Astrocyte (in vitro differentiated cells and primary cell): ENCODE results near the gene PP2D1. TPM values are rescaled to one million over a fixed set of nuclear protein-coding genes. Genes with fewer than 3 reads are reported as not detected.

Source experiments
- DNase-seq: peaks from one replicate; pipeline ENCODE4 v3.0.0-alpha.2; 2010; ENCODE audit warnings: low read depth
- FAIRE-seq: peaks from 2 replicates; lab custom pipeline; 2011; peaks lifted over from hg19 to GRCh38; lab: Jason Lieb, UNC
- H2AFZ ChIP-seq: 2 replicates; pipeline ENCODE4 v1.6.0; 2012; ENCODE audit warnings: low read depth, low read length, inconsistent platforms
- H3K27ac ChIP-seq: 2 replicates; pipeline ENCODE4 v1.5.1; 2011; ENCODE audit warnings: low read depth, low read length, inconsistent platforms
- H3K27me3 ChIP-seq: 2 replicates; pipeline ENCODE4 v1.6.0; 2011; ENCODE audit warnings: low read length, inconsistent platforms; ENCODE audit not compliant: insufficient read depth
- H3K36me3 ChIP-seq: 2 replicates; pipeline ENCODE4 v1.5.1; 2011; ENCODE audit warnings: low read length, inconsistent platforms; ENCODE audit not compliant: insufficient read depth
- H3K4me1 ChIP-seq: 2 replicates; pipeline ENCODE4 v1.5.1; 2011; ENCODE audit warnings: low read length, inconsistent platforms; ENCODE audit not compliant: insufficient read depth
- H3K4me2 ChIP-seq: 2 replicates; pipeline ENCODE4 v1.6.0; 2012; ENCODE audit warnings: low read length, inconsistent platforms
- H3K4me3 ChIP-seq: 2 replicates; pipeline ENCODE4 v1.5.1; 2011; ENCODE audit warnings: low read depth, mild to moderate bottlenecking, low read length, inconsistent platforms; ENCODE audit not compliant: insufficient read depth
- H3K79me2 ChIP-seq: 2 replicates; pipeline ENCODE4 v1.6.0; 2012; ENCODE audit warnings: mild to moderate bottlenecking, low read length, inconsistent platforms; ENCODE audit not compliant: insufficient read depth
- H3K9ac ChIP-seq: 2 replicates; pipeline ENCODE4 v1.6.0; 2012; ENCODE audit warnings: mild to moderate bottlenecking, low read length, inconsistent platforms
- H3K9me3 ChIP-seq: 2 replicates; pipeline ENCODE4 v1.5.1; 2012; ENCODE audit warnings: low read depth, mild to moderate bottlenecking, low read length, inconsistent platforms; ENCODE audit not compliant: insufficient read depth
- H4K20me1 ChIP-seq: 2 replicates; pipeline ENCODE4 v1.6.0; 2012; ENCODE audit warnings: low read length, inconsistent platforms; ENCODE audit not compliant: insufficient read depth
- H3K27ac Mint-ChIP-seq: one replicate; pipeline ENCODE4 v1.8.0; 2021; ENCODE audit warnings: mild to moderate bottlenecking, mixed read lengths; ENCODE audit not compliant: unreplicated experiment
- H3K27me3 Mint-ChIP-seq: one replicate; pipeline ENCODE4 v1.8.0; 2021; ENCODE audit warnings: low read depth, mixed read lengths; ENCODE audit not compliant: unreplicated experiment
- H3K36me3 Mint-ChIP-seq: one replicate; pipeline ENCODE4 v1.8.0; 2021; ENCODE audit warnings: low read depth, mixed read lengths; ENCODE audit not compliant: unreplicated experiment
- H3K4me1 Mint-ChIP-seq: one replicate; pipeline ENCODE4 v1.8.0; 2021; ENCODE audit warnings: low read depth, mixed read lengths; ENCODE audit not compliant: unreplicated experiment
- H3K4me3 Mint-ChIP-seq: one replicate; pipeline ENCODE4 v1.8.0; 2021; ENCODE audit warnings: mild to moderate bottlenecking, moderate library complexity, mixed read lengths; ENCODE audit not compliant: unreplicated experiment
- H3K9me3 Mint-ChIP-seq: one replicate; pipeline ENCODE4 v1.8.0; 2021; ENCODE audit warnings: mild to moderate bottlenecking, mixed read lengths; ENCODE audit not compliant: unreplicated experiment
- EZH2 ChIP-seq: IDR thresholded peaks from 2 replicates; pipeline ENCODE4 v1.6.1; 2012; ENCODE audit warnings: mild to moderate bottlenecking, low read length, inconsistent platforms; ENCODE audit not compliant: insufficient read depth
- total RNA-seq: library from RNA; stranded (reverse); gene quantifications from 2 replicates; pipeline ENCODE4 v1.2.1, GENCODE V29; 2021
- TF ChIP-seq, protein P1 (sequence below): IDR thresholded peaks from 2 replicates; pipeline ENCODE4 v1.5.1; 2011; ENCODE audit warnings: low read depth, mild to moderate bottlenecking, inconsistent platforms, low read length, moderate library complexity; ENCODE audit not compliant: insufficient read depth

The PP2D1 gene
- total RNA-seq, 1 donor from 2014 or later, result not detected

- TF ChIP-seq, protein P1, sequence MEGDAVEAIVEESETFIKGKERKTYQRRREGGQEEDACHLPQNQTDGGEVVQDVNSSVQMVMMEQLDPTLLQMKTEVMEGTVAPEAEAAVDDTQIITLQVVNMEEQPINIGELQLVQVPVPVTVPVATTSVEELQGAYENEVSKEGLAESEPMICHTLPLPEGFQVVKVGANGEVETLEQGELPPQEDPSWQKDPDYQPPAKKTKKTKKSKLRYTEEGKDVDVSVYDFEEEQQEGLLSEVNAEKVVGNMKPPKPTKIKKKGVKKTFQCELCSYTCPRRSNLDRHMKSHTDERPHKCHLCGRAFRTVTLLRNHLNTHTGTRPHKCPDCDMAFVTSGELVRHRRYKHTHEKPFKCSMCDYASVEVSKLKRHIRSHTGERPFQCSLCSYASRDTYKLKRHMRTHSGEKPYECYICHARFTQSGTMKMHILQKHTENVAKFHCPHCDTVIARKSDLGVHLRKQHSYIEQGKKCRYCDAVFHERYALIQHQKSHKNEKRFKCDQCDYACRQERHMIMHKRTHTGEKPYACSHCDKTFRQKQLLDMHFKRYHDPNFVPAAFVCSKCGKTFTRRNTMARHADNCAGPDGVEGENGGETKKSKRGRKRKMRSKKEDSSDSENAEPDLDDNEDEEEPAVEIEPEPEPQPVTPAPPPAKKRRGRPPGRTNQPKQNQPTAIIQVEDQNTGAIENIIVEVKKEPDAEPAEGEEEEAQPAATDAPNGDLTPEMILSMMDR, result no peak
- no peak for TF ChIP-seq EZH2
- Histone ChIP-seq H3K9ac (no peak overlapping the region), H3K27me3 (no peaks in the 10 kb centered on the region), H2AFZ (no peak overlapping the region), H3K4me2 (peak overlapping the region; percentile 39), H3K9me3 (no peaks in the 10 kb centered on the region), H3K79me2 (no peaks in the 10 kb centered on the region), H3K4me1 (peaks cover 12% of the 10 kb centered on the region), H4K20me1 (no peaks in the 10 kb centered on the region), H3K36me3 (no peaks in the 10 kb centered on the region), H3K27ac (peak overlapping the region; percentile 6), H3K4me3 (no peak overlapping the region)
- peaks cover 1% of the 10 kb centered on the region for H3K36me3 Mint-ChIP-seq
- H3K9me3 Mint-ChIP-seq, result peaks cover 3% of the 10 kb centered on the region
- H3K27me3 Mint-ChIP-seq, result no peaks in the 10 kb centered on the region
- peak; percentile 20 for FAIRE-seq
- H3K4me3 Mint-ChIP-seq, result no peak overlapping the region
- H3K4me1 Mint-ChIP-seq, result peaks cover 10% of the 10 kb centered on the region
- H3K27ac Mint-ChIP-seq, result peak overlapping the region; percentile 67
- peak; percentile 84 for DNase-seq
Measured at GRCh38 chr3:19937459-19938294, 74.4 kb downstream of the PP2D1 start.

Other genes with a start within 250 kb of the PP2D1 start
- gene EFHB, start 78.0 kb downstream of the PP2D1 start, total RNA-seq, result 0.94 and 1.2 TPM in 2 replicates
- gene RAB5A, start 65.2 kb downstream of the PP2D1 start, total RNA-seq, result 105 and 106 TPM in 2 replicates
- gene KAT2B, start 28.2 kb upstream of the PP2D1 start, total RNA-seq, result 4.9 and 6.2 TPM in 2 replicates
- gene SGO1, start 173.9 kb upstream of the PP2D1 start, total RNA-seq, result 1.9 and 3.0 TPM in 2 replicates